PC-9 (cell line): ENCODE results near the gene CACNA1I.
"Not testable (repeated sequence)": the region's sequence is repeated elsewhere in the genome, so short reads cannot be mapped to it uniquely, and the experiment has no call there.

Experiments
- CTCF ChIP-seq: fragments of 200-600 bp; sonication (generic); conservative IDR thresholded peaks from 2 replicates; pipeline ENCODE4 v1.6.1; 2017; ENCODE audit warnings: mixed run types, antibody characterized with exemption, mild to moderate bottlenecking, moderate library complexity
- EZH2 ChIP-seq: fragments of 200-600 bp; sonication (generic); IDR thresholded peaks from 2 replicates; pipeline ENCODE4 v1.8.0; 2017; ENCODE audit warnings: antibody characterized with exemption, low read depth

GRCh38 chr22:39521106-39521885 is 49.3 kb upstream of the CACNA1I start:
- not testable (repeated sequence) for TF ChIP-seq CTCF, EZH2
